GDM1 (cell line): Measurements from ENCODE around the gene HNRNPA0.

Source experiments
- DNase-seq: peaks from one replicate; lab custom pipeline; 2025; lab: John Stamatoyannopoulos, UW

HNRNPA0 gene

DNA sequence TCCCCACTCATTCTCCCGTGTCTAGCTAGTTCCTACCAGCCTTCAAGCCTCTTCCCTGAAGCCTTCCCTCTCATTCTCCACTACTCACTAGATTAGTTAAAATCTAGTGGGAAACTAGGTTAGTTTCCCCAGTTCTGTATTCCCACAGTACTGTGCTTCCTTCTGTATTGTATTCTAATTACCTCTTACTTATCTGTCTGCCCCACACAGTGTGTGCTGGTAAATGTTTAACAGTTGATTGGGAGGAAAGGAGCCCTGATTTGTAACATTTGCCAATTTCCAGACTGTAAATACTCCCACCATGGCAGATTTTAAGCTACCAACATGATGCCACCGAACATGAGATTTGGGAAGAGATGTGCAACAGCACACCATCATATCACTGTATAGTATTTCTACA lies 26.5 kb downstream of the HNRNPA0 start:
- no peak for DNase-seq

DNA sequence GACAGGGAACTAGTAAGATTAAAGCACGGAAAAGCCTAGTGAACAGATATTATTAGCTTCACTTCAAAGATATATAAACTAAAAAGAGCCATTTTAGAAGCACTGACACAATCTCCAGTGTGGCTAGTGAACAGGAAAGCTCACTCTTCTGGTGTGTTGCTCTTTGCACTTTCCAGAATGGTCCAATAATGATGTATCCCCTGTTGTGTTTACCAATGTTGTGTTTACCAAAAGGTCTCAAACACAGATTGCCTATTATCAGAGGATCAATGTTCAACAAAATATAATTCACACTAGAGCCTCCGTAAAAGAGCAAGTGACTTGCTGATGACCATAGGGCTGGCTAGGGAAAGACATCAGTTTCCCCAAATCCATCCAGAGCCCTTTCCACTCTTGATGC lies 29.9 kb downstream of the HNRNPA0 start:
- no peak for DNase-seq

DNA sequence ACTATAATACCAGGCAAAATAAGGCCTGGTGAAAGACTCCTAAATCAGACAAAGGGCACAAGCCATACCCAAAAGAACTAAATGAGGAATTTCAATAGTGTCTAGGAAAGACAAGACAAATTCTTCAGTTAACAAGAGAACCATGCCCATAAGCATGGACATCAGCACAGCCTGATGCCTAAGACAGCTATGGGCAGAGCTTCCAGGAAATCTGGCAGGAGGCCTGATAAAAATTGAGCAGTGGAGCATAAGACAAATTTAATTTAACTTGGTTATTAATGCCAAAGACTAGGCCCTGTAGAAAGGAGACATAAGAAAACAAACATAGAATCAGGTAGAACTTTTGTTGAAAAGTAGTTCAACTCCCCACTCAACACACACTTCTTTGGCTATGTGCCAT lies 35.6 kb downstream of the HNRNPA0 start:
- no peak for DNase-seq

DNA sequence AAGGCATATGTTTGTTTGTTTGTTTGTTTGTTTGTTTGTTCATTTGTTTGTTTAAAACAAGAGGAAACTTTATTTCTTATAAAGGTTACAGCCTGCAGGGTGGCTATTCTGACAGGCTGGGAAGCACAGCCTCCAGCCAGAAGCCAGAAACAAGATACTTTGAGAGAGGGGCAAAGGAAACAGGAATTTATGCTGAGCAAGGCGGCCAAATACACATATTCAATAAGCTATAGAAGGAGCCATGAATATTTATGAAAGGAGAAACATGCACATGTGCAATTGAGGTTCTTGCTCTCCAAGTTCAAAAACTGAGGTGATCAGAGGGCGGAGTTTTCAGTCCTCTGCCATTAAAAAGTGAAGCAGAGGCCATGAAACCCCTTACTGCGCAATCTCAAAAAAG lies 37.8 kb downstream of the HNRNPA0 start:
- DNase-seq, result no peak

DNA sequence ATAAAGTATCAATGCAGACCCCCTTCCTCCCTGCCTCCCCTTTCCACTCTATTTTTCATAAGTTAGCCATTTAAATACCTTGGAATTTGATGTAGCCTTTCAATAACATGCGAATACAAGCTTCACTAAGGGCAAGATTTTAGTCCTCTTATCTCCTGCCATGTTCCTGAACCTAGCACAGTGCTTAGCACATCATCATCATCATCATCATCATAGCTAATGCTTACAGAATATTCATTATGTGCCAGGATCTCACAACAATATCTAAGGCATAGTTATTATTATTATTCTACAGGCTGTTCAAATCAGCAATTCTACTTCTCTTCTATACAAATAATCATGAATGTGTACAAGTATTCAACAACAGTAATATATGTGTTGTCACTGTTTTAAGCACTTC lies 38.7 kb downstream of the HNRNPA0 start:
- DNase-seq, result no peak

DNA sequence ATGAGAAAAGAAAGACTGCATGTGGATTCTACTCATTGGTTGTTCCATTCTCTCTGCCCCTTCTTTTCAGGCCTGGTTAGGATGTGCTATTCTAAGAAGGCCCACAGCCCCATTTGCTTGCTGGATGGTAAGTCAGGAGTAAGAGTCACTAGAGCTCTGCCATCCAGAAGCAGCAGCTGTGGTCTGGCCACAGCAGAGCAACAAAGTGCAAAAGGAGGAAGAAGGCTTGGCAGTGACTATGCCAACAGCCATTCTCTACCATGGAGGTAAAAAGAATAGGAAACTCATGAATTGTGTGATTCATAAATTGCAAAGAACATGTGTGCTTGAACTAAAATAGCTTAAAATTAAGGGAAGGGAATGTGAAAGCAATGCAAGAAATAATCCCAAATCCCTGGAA lies 39.2 kb downstream of the HNRNPA0 start:
- peak; percentile 69 for DNase-seq

DNA sequence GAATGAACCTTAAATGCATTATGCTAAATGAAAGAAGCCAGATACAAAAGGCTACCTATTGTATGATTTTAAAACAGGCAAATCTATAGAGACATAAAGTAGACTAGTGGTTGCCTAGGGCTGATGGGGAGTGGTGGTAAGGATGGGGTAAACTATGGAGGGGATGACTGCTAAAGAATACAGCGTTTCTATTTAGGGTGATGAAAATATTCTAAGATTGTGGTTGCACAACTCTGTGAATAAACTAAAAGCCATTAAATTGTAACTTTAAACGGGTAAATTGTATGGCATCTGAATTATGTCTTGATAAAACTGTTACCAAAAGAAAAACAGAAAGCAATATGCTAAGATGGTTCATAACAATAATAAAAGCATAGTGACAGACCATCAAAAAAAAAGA lies 39.7 kb downstream of the HNRNPA0 start:
- no peak for DNase-seq

DNA sequence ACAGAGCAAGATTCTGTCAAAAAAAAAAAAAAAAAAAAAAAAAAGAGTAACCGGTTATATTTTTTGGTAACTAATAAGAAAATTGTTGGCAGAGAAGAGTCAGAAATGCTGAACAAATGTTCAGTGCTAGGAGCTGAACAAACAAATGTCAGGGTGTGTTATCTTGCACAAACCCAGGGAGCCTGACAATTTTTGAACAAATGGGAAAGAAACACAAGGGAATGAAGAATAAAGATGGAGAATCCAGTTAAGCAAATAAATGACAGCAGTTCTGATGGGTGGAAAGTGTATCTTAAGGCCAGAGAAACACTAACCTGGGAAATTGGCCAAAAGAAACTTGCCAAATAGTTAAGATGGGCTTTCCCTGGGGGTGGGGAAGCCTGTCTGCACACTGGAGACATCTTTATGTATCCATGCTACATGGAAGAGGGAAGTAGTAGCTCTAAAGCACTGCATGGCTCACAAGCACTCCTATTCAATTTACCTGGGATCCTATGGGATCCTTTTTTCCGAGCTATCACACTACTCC lies 42.0 kb downstream of the HNRNPA0 start:
- DNase-seq, result no peak

- DNase-seq, result no peak
Observed at GRCh38 chr5:137710086-137710485, 44.1 kb downstream of the HNRNPA0 start.

- DNase-seq, result no peak
Observed at GRCh38 chr5:137708796-137709559, 45.2 kb downstream of the HNRNPA0 start.

GRCh38 chr5:137708062-137708461 lies 46.1 kb downstream of the HNRNPA0 start:
- DNase-seq, result no peak

GRCh38 chr5:137706841-137707240 lies 47.3 kb downstream of the HNRNPA0 start:
- no peak for DNase-seq

DNA sequence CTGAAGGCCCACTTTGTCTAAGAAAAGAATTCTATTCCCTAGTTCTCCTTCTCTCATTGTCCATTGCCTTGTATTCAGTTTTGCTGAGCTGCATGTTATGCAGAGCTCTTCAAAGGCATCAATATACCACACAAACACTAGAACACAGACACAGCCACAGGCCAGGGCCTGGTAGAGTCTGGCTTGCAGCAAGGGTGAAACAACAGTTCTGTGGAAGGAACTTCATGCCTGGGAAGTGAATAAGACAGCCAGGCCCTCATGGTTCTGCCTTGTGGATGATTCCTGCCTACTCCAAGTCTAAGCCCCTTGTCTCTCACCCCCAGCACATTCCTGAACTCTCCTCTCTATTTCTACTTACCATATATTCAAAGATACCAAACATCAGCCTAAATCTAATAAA lies 49.1 kb downstream of the HNRNPA0 start:
- DNase-seq, result no peak

- no peak for DNase-seq
Observed at GRCh38 chr5:137703565-137703964, 50.6 kb downstream of the HNRNPA0 start.

DNA sequence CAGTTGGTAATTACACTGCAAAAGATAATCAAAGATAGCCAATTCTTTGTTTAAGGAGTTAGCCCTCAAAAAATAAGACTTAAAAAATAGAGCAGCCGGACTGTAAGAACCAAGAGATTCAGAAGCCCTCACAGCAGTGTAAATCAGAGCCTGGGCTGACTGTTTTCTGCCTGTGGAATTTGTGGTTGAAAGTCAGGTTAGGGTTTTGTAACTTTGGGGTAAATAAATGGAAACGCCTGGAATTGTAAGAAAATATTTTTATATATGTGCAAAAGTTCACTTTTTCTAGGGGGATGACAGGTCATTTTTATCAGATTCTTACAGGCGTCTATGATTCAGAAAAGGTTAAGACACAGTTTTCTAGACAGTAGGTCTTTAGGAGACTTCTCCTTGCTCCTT lies 53.9 kb downstream of the HNRNPA0 start:
- no peak for DNase-seq

DNA sequence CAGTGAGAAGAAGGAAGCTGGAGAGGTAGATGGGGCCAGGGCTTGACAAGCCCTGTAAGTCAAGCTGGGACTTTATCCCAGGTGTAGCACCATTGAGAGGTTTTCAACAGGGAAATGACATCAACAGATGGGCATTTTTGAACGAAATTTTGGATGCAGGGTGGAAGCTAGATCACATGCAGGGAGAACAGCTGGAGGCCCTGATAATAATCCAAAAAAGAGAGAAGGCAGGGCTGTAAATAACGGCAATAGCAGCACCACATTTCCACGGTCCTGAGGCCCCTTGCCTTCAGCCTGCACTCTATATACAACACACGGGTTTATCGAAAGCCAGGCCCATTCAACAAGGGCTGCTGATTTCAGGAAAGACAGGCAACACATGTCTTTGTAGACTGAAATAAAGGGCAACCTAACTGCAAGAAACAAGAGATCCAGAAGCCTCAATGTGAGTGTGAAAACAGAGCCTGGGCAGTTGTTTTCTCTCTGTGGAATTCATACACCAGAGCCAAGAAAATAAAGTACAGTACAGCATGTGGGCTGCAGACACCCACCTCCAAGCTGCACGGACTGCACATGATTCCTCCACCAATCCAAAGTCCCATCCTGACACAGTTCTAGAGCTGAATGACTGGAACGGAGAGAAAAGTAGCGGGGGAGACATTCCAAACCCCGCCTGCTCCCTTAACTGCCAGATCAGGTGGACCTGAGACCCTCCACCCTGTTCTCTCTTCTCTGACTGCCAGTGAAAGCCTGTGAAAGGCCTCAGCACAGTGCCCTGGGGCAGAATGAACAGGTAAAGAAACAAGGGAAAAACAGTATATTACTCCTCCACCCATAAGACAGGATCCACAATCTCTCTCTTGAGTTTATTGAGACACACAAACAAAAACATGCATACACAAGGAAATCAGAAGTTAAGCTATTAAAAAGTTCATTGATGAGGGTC lies 54.6 kb downstream of the HNRNPA0 start:
- DNase-seq, result no peak

- no peak for DNase-seq
Observed at GRCh38 chr5:137696481-137696880, 57.7 kb downstream of the HNRNPA0 start.

- DNase-seq, result peak; percentile 66
Observed at GRCh38 chr5:137695651-137696428, 58.3 kb downstream of the HNRNPA0 start.
